ENCODE results near the gene DNAJB12.

DNA sequence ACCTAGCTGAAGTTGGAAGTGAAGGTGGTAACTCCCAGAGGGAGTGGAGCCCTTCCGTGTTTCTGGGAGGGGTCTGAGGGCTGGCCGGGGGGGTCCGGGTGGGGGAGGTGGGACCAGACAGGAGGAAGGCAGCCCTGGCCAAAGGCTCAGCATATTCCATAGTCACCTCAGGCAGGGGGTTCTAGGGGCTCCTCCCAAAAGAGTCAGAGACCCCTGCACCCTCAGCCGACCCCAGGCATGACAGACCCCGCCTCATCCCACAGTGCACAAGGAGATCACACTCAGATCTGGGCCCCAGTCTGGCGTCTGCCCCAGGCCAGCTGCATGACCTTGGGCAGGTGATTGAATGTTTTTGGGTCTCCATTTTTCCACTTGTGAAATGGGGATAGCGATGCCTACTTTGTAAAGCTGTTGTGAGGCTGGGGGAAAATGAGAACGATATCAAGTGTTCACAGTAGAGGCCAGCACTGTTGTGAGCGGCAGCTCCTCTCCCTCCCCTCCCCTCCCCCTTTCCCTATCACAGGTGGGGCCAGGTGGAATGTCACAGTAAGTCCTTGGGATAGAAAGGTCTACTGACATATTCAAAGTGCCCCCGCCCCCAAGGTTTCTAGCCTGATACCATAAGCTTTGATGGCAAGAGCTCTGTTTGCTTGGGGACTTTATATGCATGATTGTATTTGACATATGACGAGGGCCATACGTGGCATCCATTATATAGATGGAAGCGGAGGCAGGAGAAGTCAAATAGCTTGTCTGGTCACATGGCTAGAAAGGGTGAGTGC lies 33.3 kb downstream of the DNAJB12 start:
- TF ChIP-seq YY1 (IDR thresholded peaks at IDR 0.05; ENCODE audit: insufficient read depth, insufficient read length) (no peak), ZNF274 (IDR thresholded peaks at IDR 0.05; ENCODE audit: low read depth, low read length) (no peak)
